Loucy (cell line): Measurements from ENCODE around the gene SRRD.

Experiments
- H2AFZ ChIP-seq: fragments of 200-600 bp; sonication (generic); 2 replicates; pipeline ENCODE4 v1.6.0; 2016; ENCODE audit warnings: antibody characterized with exemption, mild to moderate bottlenecking, low read length, moderate library complexity
- H3F3A ChIP-seq: fragments of 200-600 bp; 2 replicates; pipeline ENCODE4 v1.6.0; 2016; ENCODE audit warnings: antibody characterized with exemption, low read depth, mild to moderate bottlenecking
- H3K27me3 ChIP-seq: fragments of 200-600 bp; sonication (generic); 2 replicates; pipeline ENCODE4 v1.6.1; 2014; ENCODE audit warnings: low read length, mild to moderate bottlenecking; ENCODE audit not compliant: insufficient read depth, poor library complexity, severe bottlenecking
- H3K36me3 ChIP-seq: fragments of 200-600 bp; sonication (generic); 2 replicates; pipeline ENCODE4 v1.6.1; 2016; ENCODE audit warnings: low read length; ENCODE audit not compliant: insufficient read depth
- H3K4me1 ChIP-seq: fragments of 200-600 bp; sonication (generic); 2 replicates; pipeline ENCODE4 v1.5.1; 2014; ENCODE audit warnings: low read length, mild to moderate bottlenecking; ENCODE audit not compliant: insufficient read depth, poor library complexity, severe bottlenecking
- H3K4me2 ChIP-seq: fragments of 200-600 bp; sonication (generic); 2 replicates; pipeline ENCODE4 v1.6.0; 2014; ENCODE audit warnings: antibody characterized with exemption, low read length, low read depth, mild to moderate bottlenecking; ENCODE audit not compliant: poor library complexity, severe bottlenecking
- H3K4me3 ChIP-seq: fragments of 200-600 bp; sonication (generic); 2 replicates; pipeline ENCODE4 v1.5.1; 2014; ENCODE audit warnings: low read length, mild to moderate bottlenecking, mixed read lengths; ENCODE audit not compliant: poor library complexity, severe bottlenecking
- H3K79me2 ChIP-seq: fragments of 200-600 bp; sonication (generic); 2 replicates; pipeline ENCODE4 v1.6.1; 2014; ENCODE audit warnings: low read length; ENCODE audit not compliant: insufficient read depth
- H3K9ac ChIP-seq: fragments of 200-600 bp; sonication (generic); 2 replicates; pipeline ENCODE4 v1.6.0; 2014; ENCODE audit warnings: mild to moderate bottlenecking, low read depth, low read length, moderate library complexity; ENCODE audit not compliant: poor library complexity, severe bottlenecking
- H3K9me2 ChIP-seq: fragments of 200-600 bp; sonication (generic); replicated peaks from 2 replicates; pipeline ENCODE4 v1.6.1; 2016; ENCODE audit warnings: low read depth, low read length, mixed read lengths
- H3K9me3 ChIP-seq: fragments of 200-600 bp; sonication (generic); 2 replicates; pipeline ENCODE4 v1.6.1; 2014; ENCODE audit warnings: mild to moderate bottlenecking, antibody characterized with exemption, low read length, low read depth; ENCODE audit not compliant: insufficient read depth
- H4K20me1 ChIP-seq: fragments of 200-600 bp; sonication (generic); 2 replicates; pipeline ENCODE4 v1.6.0; 2014; ENCODE audit warnings: antibody characterized with exemption, low read length, mild to moderate bottlenecking; ENCODE audit not compliant: insufficient read depth, poor library complexity, severe bottlenecking
- EZH2phosphoT487 ChIP-seq: fragments of 200-600 bp; IDR thresholded peaks from 2 replicates; pipeline ENCODE4 v1.6.1; 2018; ENCODE audit warnings: antibody characterized with exemption, mild to moderate bottlenecking, moderate library complexity, borderline replicate concordance
- TF ChIP-seq, protein P1 (sequence below): fragments of 200-600 bp; sonication (generic); conservative IDR thresholded peaks from 2 replicates; pipeline ENCODE4 v1.5.1; 2014; ENCODE audit warnings: mild to moderate bottlenecking, antibody characterized with exemption, low read length

SRRD gene

DNA sequence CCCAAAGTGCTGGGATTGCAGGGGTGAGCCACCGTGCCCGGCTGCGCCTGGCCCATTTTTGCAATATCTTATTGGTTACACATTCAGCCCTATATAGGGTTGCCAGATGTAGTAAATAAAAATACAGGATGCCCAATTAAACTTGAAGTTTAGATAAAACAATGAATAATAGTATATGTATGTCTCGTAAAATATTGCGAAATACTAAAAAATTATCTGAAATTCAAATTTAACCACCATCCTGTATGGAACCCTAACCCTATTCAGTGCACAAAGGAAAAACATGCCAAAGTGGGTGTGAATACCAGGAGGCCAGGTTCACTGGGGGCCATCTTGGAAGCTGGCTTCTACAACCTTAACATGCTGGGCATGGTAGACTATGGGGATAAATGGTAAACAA lies 33.8 kb downstream of the SRRD start:
- Histone ChIP-seq H2AFZ (no peak overlapping the region), H3K4me3 (no peak overlapping the region), H3K4me1 (peaks cover 12% of the 10 kb centered on the region), H3K36me3 (no peaks in the 10 kb centered on the region), H3K27me3 (no peaks in the 10 kb centered on the region), H4K20me1 (no peaks in the 10 kb centered on the region), H3K9me3 (no peaks in the 10 kb centered on the region), H3K79me2 (peaks cover 3% of the 10 kb centered on the region; the same call in 1 of the 2 replicates), H3K9ac (no peak overlapping the region), H3F3A (no peaks in the 10 kb centered on the region), H3K9me2 (no peaks in the 10 kb centered on the region), H3K4me2 (no peak overlapping the region)
- TF ChIP-seq EZH2phosphoT487, result no peak
- TF ChIP-seq, protein P1, sequence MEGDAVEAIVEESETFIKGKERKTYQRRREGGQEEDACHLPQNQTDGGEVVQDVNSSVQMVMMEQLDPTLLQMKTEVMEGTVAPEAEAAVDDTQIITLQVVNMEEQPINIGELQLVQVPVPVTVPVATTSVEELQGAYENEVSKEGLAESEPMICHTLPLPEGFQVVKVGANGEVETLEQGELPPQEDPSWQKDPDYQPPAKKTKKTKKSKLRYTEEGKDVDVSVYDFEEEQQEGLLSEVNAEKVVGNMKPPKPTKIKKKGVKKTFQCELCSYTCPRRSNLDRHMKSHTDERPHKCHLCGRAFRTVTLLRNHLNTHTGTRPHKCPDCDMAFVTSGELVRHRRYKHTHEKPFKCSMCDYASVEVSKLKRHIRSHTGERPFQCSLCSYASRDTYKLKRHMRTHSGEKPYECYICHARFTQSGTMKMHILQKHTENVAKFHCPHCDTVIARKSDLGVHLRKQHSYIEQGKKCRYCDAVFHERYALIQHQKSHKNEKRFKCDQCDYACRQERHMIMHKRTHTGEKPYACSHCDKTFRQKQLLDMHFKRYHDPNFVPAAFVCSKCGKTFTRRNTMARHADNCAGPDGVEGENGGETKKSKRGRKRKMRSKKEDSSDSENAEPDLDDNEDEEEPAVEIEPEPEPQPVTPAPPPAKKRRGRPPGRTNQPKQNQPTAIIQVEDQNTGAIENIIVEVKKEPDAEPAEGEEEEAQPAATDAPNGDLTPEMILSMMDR, result no peak

DNA sequence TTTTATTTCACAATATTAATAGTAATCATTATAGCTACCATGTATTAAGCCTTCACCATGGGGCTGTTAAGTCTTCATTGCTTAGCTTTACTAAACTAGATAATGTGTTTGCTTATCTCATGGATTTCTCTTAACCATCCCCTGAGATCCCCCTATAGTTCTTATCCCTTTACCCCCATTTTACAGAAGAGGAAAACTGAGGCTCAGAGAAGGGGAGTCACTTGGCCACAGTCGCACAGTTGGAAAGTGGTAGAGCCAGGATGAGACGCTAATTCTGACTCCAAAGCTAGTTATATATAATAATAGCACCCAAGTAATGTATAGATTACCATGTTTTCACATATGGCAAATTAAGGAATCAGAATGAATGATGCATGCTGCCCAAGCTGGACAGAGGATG lies 38.3 kb downstream of the SRRD start:
- TF ChIP-seq, protein P1, result no peak
- no peak for TF ChIP-seq EZH2phosphoT487
- Histone ChIP-seq H3K4me1 (no peaks in the 10 kb centered on the region), H4K20me1 (no peaks in the 10 kb centered on the region), H3K27me3 (no peaks in the 10 kb centered on the region), H3K4me2 (no peak overlapping the region), H3K79me2 (no peaks in the 10 kb centered on the region), H3K9ac (no peak overlapping the region), H3F3A (no peaks in the 10 kb centered on the region), H3K9me3 (no peaks in the 10 kb centered on the region), H3K36me3 (no peaks in the 10 kb centered on the region), H3K4me3 (no peak overlapping the region), H2AFZ (no peak overlapping the region), H3K9me2 (no peaks in the 10 kb centered on the region)

DNA sequence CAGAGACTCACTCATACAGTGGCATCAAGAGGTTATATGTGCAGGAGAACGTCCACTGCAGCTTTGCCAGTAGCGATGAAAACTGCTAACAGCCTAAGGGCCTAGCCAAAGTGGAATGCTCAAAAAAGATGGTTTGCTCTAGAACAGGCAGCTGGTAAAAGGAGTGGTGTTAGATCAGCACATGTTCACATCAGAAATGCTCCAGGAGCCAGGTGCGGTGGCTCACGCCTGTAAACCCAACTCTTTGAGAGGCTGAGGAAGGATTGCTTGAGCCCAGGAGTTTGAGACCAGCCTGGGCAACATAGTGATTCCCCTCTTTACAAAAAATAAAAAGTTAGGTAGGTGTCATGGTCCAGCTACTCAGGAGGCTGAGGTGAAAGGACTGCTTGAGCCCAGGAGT lies 38.9 kb downstream of the SRRD start:
- no peaks in the 10 kb centered on the region for H3F3A ChIP-seq
- no peak overlapping the region for H3K4me2 ChIP-seq
- no peaks in the 10 kb centered on the region for H3K9me3 ChIP-seq
- no peak overlapping the region for H3K4me3 ChIP-seq
- H4K20me1 ChIP-seq, result no peaks in the 10 kb centered on the region
- H3K9me2 ChIP-seq, result no peaks in the 10 kb centered on the region
- TF ChIP-seq, protein P1, result no peak
- TF ChIP-seq EZH2phosphoT487, result no peak
- no peaks in the 10 kb centered on the region for H3K27me3 ChIP-seq
- peaks cover 1% of the 10 kb centered on the region; the same call in 1 of the 2 replicates for H3K36me3 ChIP-seq
- no peak overlapping the region for H3K9ac ChIP-seq
- no peaks in the 10 kb centered on the region for H3K4me1 ChIP-seq
- H3K79me2 ChIP-seq, result no peaks in the 10 kb centered on the region
- H2AFZ ChIP-seq, result no peak overlapping the region
